Measurements from ENCODE around the gene TTYH1.

Gene TTYH1

GRCh38 chr19:54448774-54449700, 33.8 kb downstream of the TTYH1 start, which contains the start of gene LENG8:
LENG8 (plus strand) TSS chr19:54449199; CDS start chr19:54451345, 2,146 bp downstream.
- Histone ChIP-seq H3K36me3 (ENCODE audit: control insufficient read depth, insufficient read depth, low read length, severe bottlenecking) (peaks cover 40% of the 10 kb centered on the region), H3K9me3 (ENCODE audit: control insufficient read depth, low read length) (no peaks in the 10 kb centered on the region), H3K4me1 (ENCODE audit: control insufficient read depth, insufficient read depth, low read length) (peaks cover 29% of the 10 kb centered on the region), H3K4me3 (ENCODE audit: low read length) (peak within 1 kb of the TSS; percentile 89), H3K27me3 (replicated peaks; ENCODE audit: control insufficient read depth, insufficient read depth, low read length) (no peaks in the 10 kb centered on the region), H3K9ac (ENCODE audit: low read length) (peak within 1 kb of the TSS; percentile 99)
- peak; percentile 99 for DNase-seq (ENCODE audit: low read depth)

GRCh38 chr19:54449701-54450069, 34.4 kb downstream of the TTYH1 start:
- Histone ChIP-seq H3K36me3 (ENCODE audit: control insufficient read depth, insufficient read depth, low read length, severe bottlenecking) (peaks cover 45% of the 10 kb centered on the region), H3K4me1 (ENCODE audit: control insufficient read depth, insufficient read depth, low read length) (peaks cover 29% of the 10 kb centered on the region), H3K9me3 (ENCODE audit: control insufficient read depth, low read length) (no peaks in the 10 kb centered on the region), H3K27me3 (replicated peaks; ENCODE audit: control insufficient read depth, insufficient read depth, low read length) (no peaks in the 10 kb centered on the region), H3K9ac (ENCODE audit: low read length) (peak overlapping the region; percentile 99), H3K4me3 (ENCODE audit: low read length) (peak overlapping the region; percentile 89)
- DNase-seq (ENCODE audit: low read depth) = peak; percentile 76

- Histone ChIP-seq H3K9me3 (ENCODE audit: control insufficient read depth, low read length) (no peaks in the 10 kb centered on the region), H3K4me1 (ENCODE audit: control insufficient read depth, insufficient read depth, low read length) (peaks cover 25% of the 10 kb centered on the region), H3K27me3 (replicated peaks; ENCODE audit: control insufficient read depth, insufficient read depth, low read length) (no peaks in the 10 kb centered on the region), H3K4me3 (ENCODE audit: low read length) (peak overlapping the region; percentile 89), H3K9ac (ENCODE audit: low read length) (peak overlapping the region; percentile 99), H3K36me3 (ENCODE audit: control insufficient read depth, insufficient read depth, low read length, severe bottlenecking) (peaks cover 53% of the 10 kb centered on the region)
- DNase-seq (ENCODE audit: low read depth) = no peak
These were observed 36.1 kb downstream of the TTYH1 start for GRCh38 chr19:54451331-54451871.

DNA sequence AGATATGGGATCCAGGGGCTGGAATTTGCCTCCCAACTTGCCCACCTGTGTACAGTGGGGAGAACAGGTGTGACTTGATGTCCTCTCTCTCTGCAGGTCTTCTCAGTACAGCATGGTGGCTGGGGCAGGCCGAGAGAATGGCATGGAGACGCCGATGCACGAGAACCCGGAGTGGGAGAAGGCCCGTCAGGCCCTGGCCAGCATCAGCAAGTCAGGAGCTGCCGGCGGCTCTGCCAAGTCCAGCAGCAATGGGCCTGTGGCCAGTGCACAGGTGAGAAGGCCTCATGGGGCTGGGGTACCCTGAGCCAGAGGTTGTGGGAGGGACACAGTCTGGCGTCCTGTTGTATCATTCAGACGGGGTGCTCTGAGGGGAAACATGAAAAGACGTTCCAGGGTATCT, 36.7 kb downstream of the TTYH1 start:
- Histone ChIP-seq H3K9ac (ENCODE audit: low read length) (peak overlapping the region; percentile 99), H3K4me1 (ENCODE audit: control insufficient read depth, insufficient read depth, low read length) (peaks cover 22% of the 10 kb centered on the region), H3K36me3 (ENCODE audit: control insufficient read depth, insufficient read depth, low read length, severe bottlenecking) (peaks cover 59% of the 10 kb centered on the region), H3K9me3 (ENCODE audit: control insufficient read depth, low read length) (no peaks in the 10 kb centered on the region), H3K4me3 (ENCODE audit: low read length) (peak overlapping the region; percentile 89), H3K27me3 (replicated peaks; ENCODE audit: control insufficient read depth, insufficient read depth, low read length) (no peaks in the 10 kb centered on the region)
- no peak for DNase-seq (ENCODE audit: low read depth)

GRCh38 chr19:54452626-54453025, 37.4 kb downstream of the TTYH1 start:
- Histone ChIP-seq H3K9me3 (ENCODE audit: control insufficient read depth, low read length) (no peaks in the 10 kb centered on the region), H3K4me3 (ENCODE audit: low read length) (no peak overlapping the region), H3K36me3 (ENCODE audit: control insufficient read depth, insufficient read depth, low read length, severe bottlenecking) (peaks cover 65% of the 10 kb centered on the region), H3K4me1 (ENCODE audit: control insufficient read depth, insufficient read depth, low read length) (peaks cover 15% of the 10 kb centered on the region), H3K9ac (ENCODE audit: low read length) (no peak overlapping the region), H3K27me3 (replicated peaks; ENCODE audit: control insufficient read depth, insufficient read depth, low read length) (no peaks in the 10 kb centered on the region)
- no peak for DNase-seq (ENCODE audit: low read depth)

DNA sequence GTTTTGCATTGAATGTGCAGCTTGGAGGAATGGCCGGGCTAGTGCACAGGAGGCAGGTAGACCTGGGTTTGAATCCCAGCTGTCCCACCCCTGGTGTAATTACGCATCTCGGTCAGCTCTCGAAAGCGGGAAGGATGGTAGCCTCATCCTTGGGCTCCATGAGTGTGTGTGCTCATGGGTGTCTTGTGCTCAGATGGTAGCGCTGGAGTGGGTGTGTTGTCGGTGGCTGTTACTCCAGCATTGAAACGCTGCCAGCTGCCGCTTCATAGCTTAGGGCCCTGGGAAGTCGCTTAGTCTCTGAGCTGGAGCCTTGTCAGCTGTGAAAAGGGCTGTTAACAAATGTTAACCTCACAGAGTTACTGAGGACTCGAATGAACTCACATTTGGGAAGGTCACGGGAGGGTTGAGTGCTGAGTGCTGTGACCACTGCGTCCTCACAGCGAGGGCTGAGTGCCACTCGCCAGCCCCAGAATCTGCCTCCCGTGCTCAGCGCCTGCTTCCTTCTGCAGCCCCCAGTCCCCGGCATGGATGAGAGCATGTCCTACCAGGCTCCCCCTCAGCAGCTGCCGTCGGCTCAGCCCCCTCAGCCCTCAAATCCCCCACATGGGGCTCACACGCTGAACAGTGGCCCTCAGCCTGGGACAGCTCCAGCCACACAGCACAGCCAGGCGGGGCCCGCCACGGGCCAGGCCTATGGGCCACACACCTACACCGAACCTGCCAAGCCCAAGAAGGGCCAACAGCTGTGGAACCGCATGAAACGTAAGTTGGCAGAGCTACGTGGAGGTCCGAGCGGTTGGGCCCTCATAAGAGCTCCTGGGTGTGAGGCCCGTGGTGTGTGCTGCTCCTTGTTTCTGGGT, 38.9 kb downstream of the TTYH1 start:
- Histone ChIP-seq H3K9me3 (ENCODE audit: control insufficient read depth, low read length) (no peaks in the 10 kb centered on the region), H3K4me1 (ENCODE audit: control insufficient read depth, insufficient read depth, low read length) (peaks cover 14% of the 10 kb centered on the region), H3K9ac (ENCODE audit: low read length) (no peak overlapping the region), H3K27me3 (replicated peaks; ENCODE audit: control insufficient read depth, insufficient read depth, low read length) (no peaks in the 10 kb centered on the region), H3K36me3 (ENCODE audit: control insufficient read depth, insufficient read depth, low read length, severe bottlenecking) (peaks cover 80% of the 10 kb centered on the region), H3K4me3 (ENCODE audit: low read length) (no peak overlapping the region)
- no peak for DNase-seq (ENCODE audit: low read depth)

- H3K9me3 ChIP-seq (ENCODE audit: control insufficient read depth, low read length) = no peaks in the 10 kb centered on the region
- peaks cover 89% of the 10 kb centered on the region for H3K36me3 ChIP-seq (ENCODE audit: control insufficient read depth, insufficient read depth, low read length, severe bottlenecking)
- H3K9ac ChIP-seq (ENCODE audit: low read length) = no peak overlapping the region
- H3K4me3 ChIP-seq (ENCODE audit: low read length) = no peak overlapping the region
- no peak for DNase-seq (ENCODE audit: low read depth)
- H3K27me3 ChIP-seq (replicated peaks; ENCODE audit: control insufficient read depth, insufficient read depth, low read length) = no peaks in the 10 kb centered on the region
- peaks cover 18% of the 10 kb centered on the region for H3K4me1 ChIP-seq (ENCODE audit: control insufficient read depth, insufficient read depth, low read length)
These were observed 39.8 kb downstream of the TTYH1 start for GRCh38 chr19:54454781-54455675.

DNA sequence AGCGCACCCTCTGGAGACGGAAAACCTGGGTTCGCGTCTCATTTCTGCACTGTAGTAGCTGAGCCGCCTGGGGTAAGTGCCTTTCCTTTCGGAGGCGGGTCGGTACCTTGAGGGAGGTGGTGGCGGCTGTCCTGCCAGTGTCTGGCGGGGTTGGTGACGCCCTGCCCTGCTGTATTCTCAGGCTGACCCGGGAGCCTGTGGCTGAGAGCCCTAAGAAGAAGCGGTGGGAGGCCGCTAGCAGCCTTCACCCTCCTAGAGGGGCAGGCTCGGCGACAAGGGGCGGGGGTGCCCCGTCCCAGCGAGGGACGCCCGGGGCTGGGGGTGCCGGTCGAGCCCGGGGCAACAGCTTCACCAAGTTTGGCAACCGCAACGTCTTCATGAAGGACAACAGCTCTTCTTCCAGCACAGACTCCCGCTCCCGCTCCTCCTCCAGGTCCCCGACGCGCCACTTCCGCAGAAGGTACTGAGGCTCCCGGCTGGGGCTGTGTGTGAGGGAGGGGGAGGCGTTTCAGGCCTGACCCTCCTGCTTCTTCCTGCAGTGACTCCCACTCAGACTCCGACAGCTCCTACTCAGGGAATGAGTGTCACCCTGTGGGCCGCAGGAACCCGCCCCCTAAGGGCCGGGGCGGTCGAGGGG, 40.6 kb downstream of the TTYH1 start:
- no peak for DNase-seq (ENCODE audit: low read depth)
- no peak overlapping the region for H3K9ac ChIP-seq (ENCODE audit: low read length)
- H3K9me3 ChIP-seq (ENCODE audit: control insufficient read depth, low read length) = no peaks in the 10 kb centered on the region
- no peak overlapping the region for H3K4me3 ChIP-seq (ENCODE audit: low read length)
- H3K27me3 ChIP-seq (replicated peaks; ENCODE audit: control insufficient read depth, insufficient read depth, low read length) = no peaks in the 10 kb centered on the region
- peaks cover 15% of the 10 kb centered on the region for H3K4me1 ChIP-seq (ENCODE audit: control insufficient read depth, insufficient read depth, low read length)
- peaks cover 93% of the 10 kb centered on the region for H3K36me3 ChIP-seq (ENCODE audit: control insufficient read depth, insufficient read depth, low read length, severe bottlenecking)

GRCh38 chr19:54456423-54457373, 41.4 kb downstream of the TTYH1 start:
- no peak for DNase-seq (ENCODE audit: low read depth)
- Histone ChIP-seq H3K36me3 (ENCODE audit: control insufficient read depth, insufficient read depth, low read length, severe bottlenecking) (peaks cover 95% of the 10 kb centered on the region), H3K4me3 (ENCODE audit: low read length) (no peak overlapping the region)

More at GRCh38 chr19:54456423-54457373, 41.4 kb downstream of the TTYH1 start:
- Histone ChIP-seq H3K4me1 (ENCODE audit: control insufficient read depth, insufficient read depth, low read length) (peaks cover 7% of the 10 kb centered on the region), H3K9ac (ENCODE audit: low read length) (no peak overlapping the region), H3K9me3 (ENCODE audit: control insufficient read depth, low read length) (no peaks in the 10 kb centered on the region), H3K27me3 (replicated peaks; ENCODE audit: control insufficient read depth, insufficient read depth, low read length) (no peaks in the 10 kb centered on the region)
